IMR-90 (cell line): Measurements from ENCODE around the gene SIM2. TPM values are rescaled to one million over a fixed set of nuclear protein-coding genes. Genes with fewer than 3 reads are reported as not detected.

Experiments
- ATAC-seq: fragments of 200-7000 bp; cut with Tn5 transposase; 2 replicates; pipeline ENCODE4 v1.9.1; 2020; ENCODE audit warnings: low read depth, mild to moderate bottlenecking, moderate library complexity
- BruUV-seq: library from RNA; stranded (reverse); fragments of 400-500 nt; replicated peaks from 2 replicates; lab custom pipeline; 2021; lab: Mats Ljungman, UMichigan
- CTCF ChIA-PET: fragments of 300-600 bp; formaldehyde crosslinking; extraction: SDS; loops from one replicate; lab custom pipeline; 2021; ENCODE audit warnings: antibody characterized with exemption; lab: Yijun Ruan, JAX
- POLR2A ChIA-PET: fragments of 300-600 bp; sonication (Branson Sonifier 250); formaldehyde crosslinking; loops from one replicate; lab custom pipeline; 2022; ENCODE audit warnings: antibody characterized with exemption; ENCODE audit not compliant: unreplicated experiment; lab: Charles Lee
- DNase-seq: peaks from one replicate; pipeline ENCODE4 v3.0.0; 2013
- H2AFZ ChIP-seq: replicated peaks from 2 replicates; pipeline ENCODE3; 2013; ENCODE audit warnings: low read length, mild to moderate bottlenecking; ENCODE audit not compliant: poor library complexity
- H2AK5ac ChIP-seq: 2 replicates; pipeline ENCODE4 v1.6.1; 2013; ENCODE audit warnings: low read depth, low read length, inconsistent platforms
- H2AK9ac ChIP-seq: replicated peaks from 2 replicates; pipeline ENCODE3; 2013; ENCODE audit warnings: mild to moderate bottlenecking, low read depth, low read length, moderate library complexity; ENCODE audit not compliant: poor library complexity
- H2BK120ac ChIP-seq: 2 replicates; pipeline ENCODE4 v1.6.1; 2013; ENCODE audit warnings: low read depth, low read length, inconsistent platforms
- H2BK15ac ChIP-seq: 3 replicates; pipeline ENCODE4 v1.6.1; 2013; ENCODE audit warnings: low read depth, low read length, inconsistent platforms
- H2BK20ac ChIP-seq: 2 replicates; pipeline ENCODE4 v1.6.1; 2013; ENCODE audit warnings: low read depth, mild to moderate bottlenecking, inconsistent platforms, low read length, moderate library complexity
- H2BK5ac ChIP-seq: 2 replicates; pipeline ENCODE4 v1.6.1; 2013; ENCODE audit warnings: mild to moderate bottlenecking, low read depth, low read length, inconsistent platforms; ENCODE audit not compliant: poor library complexity, severe bottlenecking
- H3K14ac ChIP-seq: replicated peaks from 2 replicates; pipeline ENCODE4 v1.6.1; 2013; ENCODE audit warnings: low read depth, low read length, inconsistent platforms
- H3K18ac ChIP-seq: 2 replicates; pipeline ENCODE4 v1.6.1; 2013; ENCODE audit warnings: low read depth, low read length, control low read depth
- H3K23ac ChIP-seq: 2 replicates; pipeline ENCODE4 v1.6.1; 2013; ENCODE audit warnings: low read depth, low read length, inconsistent platforms
- H3K27ac ChIP-seq: 2 replicates; pipeline ENCODE4 v1.5.1; 2013; ENCODE audit warnings: mild to moderate bottlenecking, control low read depth, low read length; ENCODE audit not compliant: insufficient read depth
- H3K27me3 ChIP-seq: 2 replicates; pipeline ENCODE4 v1.6.1; 2013; ENCODE audit warnings: low read length; ENCODE audit not compliant: control insufficient read depth, insufficient read depth
- H3K36me3 ChIP-seq: 2 replicates; pipeline ENCODE4 v1.6.1; 2013; ENCODE audit warnings: low read length, mixed read lengths; ENCODE audit not compliant: control insufficient read depth, insufficient read depth
- H3K4ac ChIP-seq: 2 replicates; pipeline ENCODE4 v1.6.1; 2013; ENCODE audit warnings: low read depth, low read length, inconsistent platforms
- H3K4me1 ChIP-seq: 2 replicates; pipeline ENCODE4 v1.6.1; 2013; ENCODE audit warnings: low read length, mixed read lengths; ENCODE audit not compliant: control insufficient read depth, insufficient read depth
- H3K4me2 ChIP-seq: 2 replicates; pipeline ENCODE4 v1.6.1; 2013; ENCODE audit warnings: low read depth, mild to moderate bottlenecking, control low read depth, low read length, moderate library complexity
- H3K4me3 ChIP-seq: 2 replicates; pipeline ENCODE4 v1.5.1; 2013; ENCODE audit warnings: low read depth, mild to moderate bottlenecking, control low read depth, low read length, moderate library complexity; ENCODE audit not compliant: insufficient read depth
- H3K56ac ChIP-seq: 2 replicates; pipeline ENCODE4 v1.6.1; 2013; ENCODE audit warnings: low read length, inconsistent platforms; ENCODE audit not compliant: insufficient read depth; ENCODE audit errors: extremely low read depth
- H3K79me1 ChIP-seq, 2 experiments: 2 replicates each; pipeline ENCODE4 v1.6.1; 2013; ENCODE audit warnings: low read length in 2 of 2, inconsistent platforms in 1 of 2, low read depth in 1 of 2
- H3K9ac ChIP-seq: 2 replicates; pipeline ENCODE4 v1.6.1; 2013; ENCODE audit warnings: low read depth, low read length, control low read depth
- H3K9me1 ChIP-seq: 2 replicates; pipeline ENCODE4 v1.6.1; 2013; ENCODE audit warnings: low read length, inconsistent platforms; ENCODE audit not compliant: insufficient read depth
- H3K9me3 ChIP-seq: 2 replicates; pipeline ENCODE4 v1.6.1; 2013; ENCODE audit warnings: low read length; ENCODE audit not compliant: control insufficient read depth, insufficient read depth
- H4K20me1 ChIP-seq: 2 replicates; pipeline ENCODE4 v1.6.1; 2013; ENCODE audit warnings: low read length, inconsistent platforms; ENCODE audit not compliant: insufficient read depth
- H4K5ac ChIP-seq: 2 replicates; pipeline ENCODE4 v1.6.1; 2013; ENCODE audit warnings: mild to moderate bottlenecking, low read depth, low read length, control low read depth
- H4K8ac ChIP-seq, 2 experiments: 2 replicates each; pipeline ENCODE4 v1.6.1; 2013; ENCODE audit warnings: low read depth in 2 of 2, low read length in 2 of 2, control low read depth in 1 of 2, inconsistent platforms in 1 of 2
- H4K91ac ChIP-seq: 2 replicates; pipeline ENCODE4 v1.6.1; 2013; ENCODE audit warnings: low read depth, low read length, inconsistent platforms; ENCODE audit not compliant: insufficient read depth
- CEBPB ChIP-seq: IDR thresholded peaks from 2 replicates; pipeline ENCODE4 v1.6.1; 2012; ENCODE audit warnings: low read depth, low read length, improper control_type of control experiment
- MAZ ChIP-seq: IDR thresholded peaks from 2 replicates; pipeline ENCODE4 v1.6.1; 2012; ENCODE audit warnings: low read depth, mild to moderate bottlenecking, low read length, improper control_type of control experiment, moderate library complexity, borderline replicate concordance
- WGBS, 2 experiments: methylation state at CpG; one replicate each; pipeline versions ENCODE4 v1.1.5 to v1.1.7; 2013; ENCODE audit warnings: missing lambda C conversion rate in 2 of 2; ENCODE audit not compliant: insufficient read length in 1 of 2; ENCODE audit errors: extremely low coverage in 2 of 2; 5-methylcytosine and 5-hydroxymethylcytosine counted together
- dilution Hi-C: fragments of 300-500 bp; cut with HindIII; formaldehyde crosslinking; loops from one replicate; pipeline ENCODE4 v1.14.3; 2018; ENCODE audit warnings: low sequenced_read_pairs; ENCODE audit not compliant: unreplicated experiment
- in situ Hi-C: fragments of 300-500 bp; cut with MboI; formaldehyde crosslinking; loops from 3 replicates; pipeline ENCODE4 v1.14.3; 2019; ENCODE audit warnings: low sequenced_read_pairs, inconsistent platforms, mixed read lengths
- intact Hi-C: fragments of 100-400 bp; cut with micrococcal nuclease; formaldehyde crosslinking; loops from 2 replicates; pipeline ENCODE4 v1.10.0; 2022
- polyA plus RNA-seq, 3 experiments: library from polyadenylated mRNA; depleted of rRNA; stranded (reverse); fragments of >200 nt; gene quantifications; 2 replicates each; pipeline ENCODE4 v1.2.3, GENCODE V29; 2012; ENCODE audit warnings: low replicate concordance in 1 of 3
- total RNA-seq: library from RNA; depleted of rRNA; stranded (reverse); fragments of >200 nt; gene quantifications from 2 replicates; pipeline ENCODE4 v1.2.3, GENCODE V29; 2012

SIM2 gene
- total and polyA plus RNA-seq, 2 of the 4 experiments (the other 2 are of a cell fraction) = 2.2 to 7.5 TPM

DNA sequence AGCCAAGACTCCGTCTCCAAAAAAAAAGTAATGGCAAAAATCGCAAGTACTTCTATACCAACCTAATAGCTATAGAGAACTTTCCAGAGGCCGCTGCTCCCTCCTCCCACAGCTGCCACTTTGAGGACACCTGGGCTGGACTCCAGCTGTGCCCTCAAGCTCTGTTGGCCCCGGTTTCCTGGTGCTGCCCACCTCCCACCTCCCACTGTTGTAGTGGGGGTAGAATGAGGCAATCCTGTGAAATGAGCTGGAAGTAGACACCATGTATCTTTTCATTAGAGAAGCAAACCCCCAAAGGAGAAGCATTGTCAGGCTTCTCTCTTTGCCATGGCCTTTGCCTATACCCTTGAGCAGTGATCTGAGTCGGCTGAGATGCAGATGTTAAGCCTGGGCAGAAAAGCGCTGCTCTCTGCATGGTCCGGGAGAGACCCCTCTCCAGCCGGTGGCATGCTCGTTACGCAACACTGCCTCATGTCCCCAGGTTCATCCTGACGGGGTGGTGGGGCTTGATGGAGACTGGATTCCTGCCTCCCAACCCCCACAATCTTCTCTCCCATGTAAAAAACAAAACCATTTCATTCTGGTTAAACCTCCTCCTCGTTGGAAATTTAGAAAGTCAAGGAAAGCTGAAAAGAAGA lies 39.7 kb downstream of the SIM2 start:
- ATAC-seq = no peak
- POLR2A ChIA-PET = no interaction called here
- Histone ChIP-seq H3K9ac (no peak overlapping the region), H2AK5ac (no peak overlapping the region), H2AK9ac (no peak overlapping the region), H3K36me3 (no peaks in the 10 kb centered on the region), H3K79me1 (peaks cover 0 to 3% of the 10 kb centered on the region in 2 experiments; a peak in 2 of 4 replicates), H4K20me1 (no peaks in the 10 kb centered on the region), H3K9me1 (0 out of 2 replicates have a peak, but pooled peaks cover 2% of the 10 kb centered on the region), H3K56ac (no peak overlapping the region), H2AFZ (no peak overlapping the region), H3K18ac (no peak overlapping the region), H2BK5ac (no peak overlapping the region), H3K27me3 (peaks cover 20% of the 10 kb centered on the region), H4K91ac (no peak overlapping the region), H3K9me3 (no peaks in the 10 kb centered on the region), H4K5ac (no peak overlapping the region), H3K4me1 (no peaks in the 10 kb centered on the region), H3K27ac (no peak overlapping the region), H2BK20ac (no peak overlapping the region), H3K4ac (no peak overlapping the region), H3K4me2 (no peak overlapping the region), H2BK15ac (no peak overlapping the region), H3K14ac (no peak overlapping the region), H3K23ac (no peak overlapping the region; the same call in 1 of the 2 replicates), H2BK120ac (no peak overlapping the region), H3K4me3 (no peak overlapping the region), H4K8ac (no peak overlapping the region)
- dilution Hi-C loops = no loop called here
- CTCF ChIA-PET = no interaction called here
- in situ Hi-C loops = no loop called here
- no TSS peak for BruUV-seq
- no peak for DNase-seq
- intact Hi-C loops = no loop called here
- TF ChIP-seq MAZ = no peak
- peak; percentile 73 for TF ChIP-seq CEBPB
- no CpG with 5 or more reads among the region's 12 CpGs for WGBS, 2 experiments
